H1 (cell line): ENCODE measurements around the gene DYNLT5. TPM values are rescaled to one million over a fixed set of nuclear protein-coding genes. Genes with fewer than 3 reads are reported as not detected.

ENCODE experiments used
- CTCF ChIA-PET: fragments of 300-600 bp; sonication (Branson Sonifier 250); formaldehyde crosslinking; loops from one replicate; lab custom pipeline; 2021; ENCODE audit not compliant: partially characterized antibody; lab: Charles Lee
- POLR2A ChIA-PET: fragments of 300-600 bp; sonication (Branson Sonifier 250); formaldehyde crosslinking; loops from one replicate; lab custom pipeline; 2021; ENCODE audit warnings: inconsistent platforms; ENCODE audit not compliant: partially characterized antibody; lab: Charles Lee
- DNase-seq, 2 experiments: peaks; one replicate each; pipeline versions ENCODE4 v3.0.0 to v3.0.0-alpha.2; 2010 to 2022; ENCODE audit warnings: low spot score in 2 of 2, low read depth in 1 of 2, mixed read lengths in 1 of 2
- FAIRE-seq: peaks from 2 replicates; lab custom pipeline; 2011; peaks lifted over from hg19 to GRCh38; lab: Jason Lieb, UNC
- H2AFZ ChIP-seq: 2 replicates; pipeline ENCODE4 v1.8.1; 2012; ENCODE audit warnings: low read length, inconsistent platforms
- H2AK5ac ChIP-seq: 2 replicates; pipeline ENCODE4 v1.6.1; 2013; ENCODE audit warnings: low read depth, low read length
- H2BK120ac ChIP-seq: replicated peaks from 2 replicates; pipeline ENCODE3; 2013; ENCODE audit warnings: low read depth, low read length, inconsistent platforms
- H2BK12ac ChIP-seq: 2 replicates; pipeline ENCODE4 v1.6.1; 2013; ENCODE audit warnings: low read depth, low read length
- H2BK15ac ChIP-seq: 2 replicates; pipeline ENCODE4 v1.6.1; 2013; ENCODE audit warnings: low read length
- H2BK20ac ChIP-seq: 2 replicates; pipeline ENCODE4 v1.6.1; 2013; ENCODE audit warnings: low read length
- H2BK5ac ChIP-seq: 2 replicates; pipeline ENCODE4 v1.6.1; 2013; ENCODE audit warnings: low read depth, low read length
- H3K14ac ChIP-seq: 2 replicates; pipeline ENCODE4 v1.6.1; 2013; ENCODE audit warnings: inconsistent platforms; ENCODE audit not compliant: insufficient read length
- H3K18ac ChIP-seq: 2 replicates; pipeline ENCODE4 v1.6.1; 2013; ENCODE audit warnings: low read length; ENCODE audit errors: extremely low read depth
- H3K23ac ChIP-seq: 2 replicates; pipeline ENCODE4 v1.6.1; 2013; ENCODE audit warnings: inconsistent platforms; ENCODE audit not compliant: insufficient read length
- H3K23me2 ChIP-seq: 2 replicates; pipeline ENCODE4 v1.6.1; 2013; ENCODE audit warnings: low read depth, low read length
- H3K27ac ChIP-seq: 2 replicates; pipeline ENCODE4 v1.6.1; 2011; ENCODE audit warnings: low read depth, low read length, inconsistent platforms
- H3K27me3 ChIP-seq, 4 experiments: replicated peaks in 1 of 4; 1 replicate in 1 of 4; 2 replicates in 3 of 4; pipeline versions ENCODE4 v1.6.1 to v1.8.1; 2011 to 2013; ENCODE audit warnings: low read length in 3 of 4, mild to moderate bottlenecking in 3 of 4, inconsistent platforms in 2 of 4, mixed read lengths in 2 of 4, moderate library complexity in 1 of 4; ENCODE audit not compliant: control insufficient read depth in 3 of 4, insufficient read depth in 3 of 4; ENCODE audit errors: extremely low read depth in 1 of 4
- H3K36me3 ChIP-seq, 4 experiments: 2 replicates each; pipeline versions ENCODE4 v1.6.1 to v1.8.1; 2011 to 2013; ENCODE audit warnings: mild to moderate bottlenecking in 4 of 4, low read length in 3 of 4, moderate library complexity in 2 of 4, control low read depth in 1 of 4, inconsistent platforms in 1 of 4; ENCODE audit not compliant: insufficient read depth in 4 of 4, control insufficient read depth in 2 of 4
- H3K4ac ChIP-seq: replicated peaks from 2 replicates; pipeline ENCODE3; 2013; ENCODE audit warnings: low read length, low read depth, mixed read lengths, inconsistent platforms; ENCODE audit not compliant: insufficient read length
- H3K4me1 ChIP-seq, 4 experiments: replicated peaks in 1 of 4; 1 replicate in 1 of 4; 2 replicates in 3 of 4; pipeline versions ENCODE4 v1.6.1 to v1.8.1; 2011 to 2013; ENCODE audit warnings: low read length in 3 of 4, inconsistent platforms in 2 of 4, mixed read lengths in 1 of 4; ENCODE audit not compliant: insufficient read depth in 4 of 4, control insufficient read depth in 3 of 4
- H3K4me2 ChIP-seq, 2 experiments: 2 replicates each; pipeline versions ENCODE4 v1.6.1 to v1.8.1; 2011 to 2013; ENCODE audit warnings: low read depth in 2 of 2, low read length in 2 of 2, control low read depth in 1 of 2, inconsistent platforms in 1 of 2, mild to moderate bottlenecking in 1 of 2; ENCODE audit not compliant: insufficient read depth in 1 of 2
- H3K4me3 ChIP-seq, 4 experiments: fragments of 200-600, 300-600 bp in 1 of 4; sonication (generic), shearing (Covaris generic), sonication (Bioruptor Twin) in 1 of 4; 2 replicates each; pipeline versions ENCODE4 v1.5.1 to v1.8.1; 2011 to 2016; ENCODE audit warnings: low read length in 4 of 4, low read depth in 3 of 4, control low read depth in 2 of 4, inconsistent platforms in 2 of 4, mild to moderate bottlenecking in 2 of 4, mixed read lengths in 1 of 4, moderate library complexity in 1 of 4; ENCODE audit not compliant: insufficient read depth in 2 of 4; ENCODE audit errors: extremely low read depth in 1 of 4
- H3K56ac ChIP-seq: replicated peaks from 2 replicates; pipeline ENCODE3; 2013; ENCODE audit warnings: low read depth, mild to moderate bottlenecking, mixed read lengths, low read length, inconsistent platforms; ENCODE audit not compliant: insufficient read length
- H3K79me1 ChIP-seq: 2 replicates; pipeline ENCODE4 v1.6.1; 2013; ENCODE audit warnings: low read depth, low read length, control low read depth
- H3K79me2 ChIP-seq, 2 experiments: 2 replicates each; pipeline versions ENCODE4 v1.6.1 to v1.8.1; 2012 to 2013; ENCODE audit warnings: low read length in 2 of 2, mild to moderate bottlenecking in 2 of 2, inconsistent platforms in 1 of 2; ENCODE audit not compliant: insufficient read depth in 2 of 2, control insufficient read depth in 1 of 2
- H3K9ac ChIP-seq, 4 experiments: replicated peaks in 1 of 4; 1 replicate in 1 of 4; 2 replicates in 3 of 4; pipeline versions ENCODE4 v1.6.1 to v1.8.1; 2011 to 2013; ENCODE audit warnings: low read depth in 3 of 4, low read length in 3 of 4, control low read depth in 2 of 4, mild to moderate bottlenecking in 2 of 4, moderate library complexity in 2 of 4, inconsistent platforms in 1 of 4; ENCODE audit errors: extremely low read depth in 1 of 4
- H3K9me3 ChIP-seq, 2 experiments: 2 replicates each; pipeline versions ENCODE4 v1.6.1 to v1.8.1; 2012 to 2013; ENCODE audit warnings: mild to moderate bottlenecking in 2 of 2, moderate library complexity in 2 of 2, control low read depth in 1 of 2, inconsistent platforms in 1 of 2, low read depth in 1 of 2, low read length in 1 of 2, mixed read lengths in 1 of 2; ENCODE audit not compliant: insufficient read depth in 2 of 2
- H4K20me1 ChIP-seq, 2 experiments: replicated peaks in 1 of 2; 2 replicates each; pipeline versions ENCODE3 to v1.8.1; 2011 to 2013; ENCODE audit warnings: inconsistent platforms in 2 of 2, low read length in 2 of 2, mild to moderate bottlenecking in 1 of 2; ENCODE audit not compliant: insufficient read depth in 2 of 2, control insufficient read depth in 1 of 2
- H4K5ac ChIP-seq: 2 replicates; pipeline ENCODE4 v1.6.1; 2013; ENCODE audit warnings: low read length, low read depth, mixed read lengths, inconsistent platforms; ENCODE audit not compliant: insufficient read length
- H4K8ac ChIP-seq: 2 replicates; pipeline ENCODE4 v1.8.0; 2013; ENCODE audit warnings: mild to moderate bottlenecking, moderate library complexity, low read length, inconsistent platforms; ENCODE audit not compliant: insufficient read depth; ENCODE audit errors: extremely low read depth
- H4K91ac ChIP-seq: replicated peaks from 2 replicates; pipeline ENCODE3; 2013; ENCODE audit warnings: low read length, mixed read lengths, inconsistent platforms; ENCODE audit not compliant: insufficient read length
- ASH2L ChIP-seq: fragments of 200-600, 300-600 bp; sonication (generic); IDR thresholded peaks from one replicate; pipeline ENCODE4 v1.7.1; 2017; ENCODE audit warnings: low read length
- BACH1 ChIP-seq: IDR thresholded peaks from 2 replicates; pipeline ENCODE4 v1.6.1; 2012; ENCODE audit warnings: low read length, improper control_type of control experiment
- MAFK ChIP-seq: IDR thresholded peaks from 2 replicates; pipeline ENCODE4 v1.6.1; 2012; ENCODE audit warnings: low read depth, mild to moderate bottlenecking, improper control_type of control experiment, low read length
- SUZ12 ChIP-seq: fragments of 200-600 bp; sonication (generic); IDR thresholded peaks from 2 replicates; pipeline ENCODE4 v1.6.1; 2012; ENCODE audit warnings: mild to moderate bottlenecking, inconsistent platforms, low read length, moderate library complexity, mixed read lengths
- TAF7 ChIP-seq: optimal IDR thresholded peaks from 2 replicates; pipeline ENCODE3; 2011; ENCODE audit warnings: low read depth, mild to moderate bottlenecking, inconsistent platforms, low read length, moderate library complexity, borderline replicate concordance
- WGBS, 2 experiments: shearing (Covaris generic) in 1 of 2; methylation state at CpG; one replicate each; pipeline versions ENCODE4 v1.1.6 to v1.1.7; 2013 to 2015; ENCODE audit warnings: low lambda C conversion rate in 2 of 2, mixed read lengths in 2 of 2, inconsistent platforms in 1 of 2, low coverage in 1 of 2, missing lambda C conversion rate in 1 of 2; ENCODE audit not compliant: insufficient replicate concordance in 2 of 2, insufficient coverage in 1 of 2, insufficient read length in 1 of 2; ENCODE audit errors: extremely low coverage in 1 of 2, missing lambda C conversion rate in 1 of 2; 5-methylcytosine and 5-hydroxymethylcytosine counted together
- polyA plus RNA-seq, 7 experiments: library from polyadenylated mRNA; depleted of rRNA in 3 of 7; stranded (reverse) in 5 of 7; unstranded in 2 of 7; fragments of >200 nt in 5 of 7; fragments of 200-250 nt in 2 of 7; gene quantifications; 1 replicate in 5 of 7; 2 replicates in 1 of 7; 4 replicates in 1 of 7; pipeline versions ENCODE4 v1.2.1 to v1.2.3, GENCODE V29; 2011 to 2013; ENCODE audit warnings: missing spikeins in 2 of 7, mixed read lengths in 2 of 7
- total RNA-seq: library from RNA; stranded (reverse); fragmentation: NEBNext Ultra II Directional; extraction: Animal tissue kit (Norgen Biotek cat#: 25700); gene quantifications from 2 replicates; pipeline ENCODE4 v1.2.1, GENCODE V29; 2021
- TF ChIP-seq, protein P1 (sequence below): IDR thresholded peaks from 2 replicates; pipeline ENCODE4 v1.6.1; 2012; ENCODE audit warnings: inconsistent platforms

The DYNLT5 gene
- total and polyA plus RNA-seq, 2 of the 8 experiments (the other 6 are each of a cell fraction or from before 2014, with no cell fraction given) = 0.93 to 1.5 TPM

DNA sequence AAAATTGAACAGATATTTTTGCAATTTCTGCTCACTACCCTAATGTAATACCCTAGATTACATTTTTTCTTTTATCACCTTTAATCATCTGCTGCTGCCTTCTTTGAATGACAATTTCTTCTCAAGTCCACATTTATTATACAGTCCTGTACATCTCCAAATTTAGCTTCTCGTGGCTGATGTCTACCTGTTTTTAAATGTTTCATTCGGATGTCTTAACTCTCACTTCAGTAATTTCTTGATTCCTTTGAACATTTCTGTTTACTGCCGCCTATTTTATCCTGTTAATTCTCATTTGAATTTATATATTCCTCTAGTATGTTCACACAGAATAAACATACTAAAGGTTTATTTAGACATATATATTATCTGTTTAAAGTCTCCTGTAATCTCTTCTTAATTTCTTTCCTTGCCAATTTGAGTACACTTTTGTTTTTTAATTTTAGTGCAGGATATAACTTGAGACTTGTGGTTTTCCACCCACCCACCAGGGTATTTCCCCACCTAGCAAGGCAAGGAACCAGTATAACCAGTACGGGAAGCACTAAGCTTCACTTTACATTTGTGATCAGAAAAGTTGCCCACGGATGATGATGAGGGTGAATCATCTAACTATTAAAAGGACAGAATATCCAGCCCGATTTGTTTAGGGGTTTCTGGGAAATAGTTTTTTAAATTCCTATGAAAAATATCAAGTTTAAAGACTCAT, 36.1 kb downstream of the DYNLT5 start:
- Histone ChIP-seq H3K4me1 (no peaks in the 10 kb centered on the region), H3K9ac (no peak overlapping the region), H3K56ac (no peak overlapping the region), H3K23me2 (no peaks in the 10 kb centered on the region), H2BK20ac (no peak overlapping the region), H3K27me3 (no peaks in the 10 kb centered on the region), H4K91ac (no peak overlapping the region), H3K18ac (no peak overlapping the region), H3K36me3 (no peaks in the 10 kb centered on the region), H3K79me2 (no peaks in the 10 kb centered on the region), H3K9me3 (no peaks in the 10 kb centered on the region), H3K27ac (no peak overlapping the region), H3K23ac (no peak overlapping the region), H2BK15ac (no peak overlapping the region), H2BK12ac (no peak overlapping the region), H3K4me3 (no peak overlapping the region), H3K79me1 (no peaks in the 10 kb centered on the region), H2BK120ac (no peak overlapping the region), H2BK5ac (no peak overlapping the region), H3K4ac (no peak overlapping the region), H3K4me2 (no peak overlapping the region), H4K20me1 (no peaks in the 10 kb centered on the region), H2AK5ac (no peak overlapping the region), H4K8ac (no peak overlapping the region), H4K5ac (no peak overlapping the region), H2AFZ (no peak overlapping the region), H3K14ac (no peak overlapping the region)
- TF ChIP-seq TAF7 (no peak), MAFK (no peak), ASH2L (no peak), SUZ12 (no peak), BACH1 (no peak)
- TF ChIP-seq, protein P1, sequence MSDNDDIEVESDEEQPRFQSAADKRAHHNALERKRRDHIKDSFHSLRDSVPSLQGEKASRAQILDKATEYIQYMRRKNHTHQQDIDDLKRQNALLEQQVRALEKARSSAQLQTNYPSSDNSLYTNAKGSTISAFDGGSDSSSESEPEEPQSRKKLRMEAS = no peak
- ChIA-PET CTCF (interaction anchor here (1.0 kb wide), 1 partner anchor 307 kb away, joined by 3 read pairs; no protein-coding TSS in a partner anchor), POLR2A (no interaction called here)
- DNase-seq (no peak), FAIRE-seq (no peak)
- 90% methylated on average over 6 of the region's 6 CpGs; no CpG with 5 or more reads in 1 of the 2 experiments for WGBS, 2 experiments
